B cell (primary cell): ENCODE results near the gene IGF1R.

Experiments
- CTCF ChIP-seq: fragments of 200-600 bp; IDR thresholded peaks from one replicate; pipeline ENCODE4 v1.8.0; 2022; ENCODE audit warnings: antibody characterized with exemption, mild to moderate bottlenecking
- EZH2 ChIP-seq: IDR thresholded peaks from 2 replicates; pipeline ENCODE4 v1.6.1; 2012; ENCODE audit warnings: borderline replicate concordance, low read depth, mild to moderate bottlenecking, moderate library complexity, low read length; ENCODE audit not compliant: insufficient read depth, poor library complexity, severe bottlenecking

DNA sequence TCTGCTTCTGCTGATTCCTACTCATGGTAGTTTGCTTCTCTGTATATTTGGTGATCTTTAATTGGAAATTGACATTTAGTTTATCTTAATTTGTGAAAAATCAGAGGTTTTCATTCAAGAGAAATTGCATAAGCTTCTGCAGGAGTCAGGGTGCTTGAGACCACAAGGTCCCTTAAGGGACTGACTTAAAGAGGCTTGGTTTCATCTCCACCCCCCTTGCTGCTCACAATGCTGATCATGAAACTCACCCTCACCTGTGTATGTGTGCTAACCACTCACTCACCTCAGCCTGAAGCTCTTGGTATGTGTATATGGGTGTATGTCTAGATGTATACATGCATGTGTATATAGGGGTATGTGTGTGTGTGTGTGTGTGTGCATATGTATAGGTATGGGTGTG is 347.8 kb downstream of the IGF1R start:
- TF ChIP-seq CTCF: no peak
- TF ChIP-seq EZH2: no peak
